ENCODE measurements around the gene MACROD2.

DNA sequence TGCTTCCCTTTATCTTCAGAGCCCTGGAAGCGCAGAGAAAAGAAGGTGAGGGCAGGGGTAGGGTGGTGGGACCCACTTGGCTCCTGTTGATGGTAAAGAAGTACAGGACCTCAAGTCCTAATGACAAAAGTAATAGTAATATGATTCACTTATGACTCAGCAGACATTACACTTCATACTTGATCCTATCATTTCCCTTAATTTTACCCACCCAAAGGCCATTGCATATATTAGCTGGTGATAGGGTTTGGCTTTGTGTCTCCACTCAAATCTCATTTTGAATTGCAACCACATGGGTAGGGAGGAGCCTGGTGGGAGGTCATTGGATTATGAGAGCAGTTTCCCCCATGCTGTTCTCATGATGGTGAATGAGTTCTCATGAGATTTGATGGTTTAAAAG is 1697.3 kb downstream of the MACROD2 start:
- TF ChIP-seq, protein P1, sequence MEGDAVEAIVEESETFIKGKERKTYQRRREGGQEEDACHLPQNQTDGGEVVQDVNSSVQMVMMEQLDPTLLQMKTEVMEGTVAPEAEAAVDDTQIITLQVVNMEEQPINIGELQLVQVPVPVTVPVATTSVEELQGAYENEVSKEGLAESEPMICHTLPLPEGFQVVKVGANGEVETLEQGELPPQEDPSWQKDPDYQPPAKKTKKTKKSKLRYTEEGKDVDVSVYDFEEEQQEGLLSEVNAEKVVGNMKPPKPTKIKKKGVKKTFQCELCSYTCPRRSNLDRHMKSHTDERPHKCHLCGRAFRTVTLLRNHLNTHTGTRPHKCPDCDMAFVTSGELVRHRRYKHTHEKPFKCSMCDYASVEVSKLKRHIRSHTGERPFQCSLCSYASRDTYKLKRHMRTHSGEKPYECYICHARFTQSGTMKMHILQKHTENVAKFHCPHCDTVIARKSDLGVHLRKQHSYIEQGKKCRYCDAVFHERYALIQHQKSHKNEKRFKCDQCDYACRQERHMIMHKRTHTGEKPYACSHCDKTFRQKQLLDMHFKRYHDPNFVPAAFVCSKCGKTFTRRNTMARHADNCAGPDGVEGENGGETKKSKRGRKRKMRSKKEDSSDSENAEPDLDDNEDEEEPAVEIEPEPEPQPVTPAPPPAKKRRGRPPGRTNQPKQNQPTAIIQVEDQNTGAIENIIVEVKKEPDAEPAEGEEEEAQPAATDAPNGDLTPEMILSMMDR (IDR thresholded peaks at IDR 0.05) = no peak
- no peak for TF ChIP-seq POLR2A (IDR thresholded peaks at IDR 0.05)
- TF ChIP-seq POLR2AphosphoS5 (IDR thresholded peaks at IDR 0.05) = no peak
- TF ChIP-seq EP300 (IDR thresholded peaks at IDR 0.05) = no peak
